ENCODE data around the gene MED26.
"Not testable (repeated sequence)": the region's sequence is repeated elsewhere in the genome, so short reads cannot be mapped to it uniquely, and the experiment has no call there.

MED26 gene, protein sequence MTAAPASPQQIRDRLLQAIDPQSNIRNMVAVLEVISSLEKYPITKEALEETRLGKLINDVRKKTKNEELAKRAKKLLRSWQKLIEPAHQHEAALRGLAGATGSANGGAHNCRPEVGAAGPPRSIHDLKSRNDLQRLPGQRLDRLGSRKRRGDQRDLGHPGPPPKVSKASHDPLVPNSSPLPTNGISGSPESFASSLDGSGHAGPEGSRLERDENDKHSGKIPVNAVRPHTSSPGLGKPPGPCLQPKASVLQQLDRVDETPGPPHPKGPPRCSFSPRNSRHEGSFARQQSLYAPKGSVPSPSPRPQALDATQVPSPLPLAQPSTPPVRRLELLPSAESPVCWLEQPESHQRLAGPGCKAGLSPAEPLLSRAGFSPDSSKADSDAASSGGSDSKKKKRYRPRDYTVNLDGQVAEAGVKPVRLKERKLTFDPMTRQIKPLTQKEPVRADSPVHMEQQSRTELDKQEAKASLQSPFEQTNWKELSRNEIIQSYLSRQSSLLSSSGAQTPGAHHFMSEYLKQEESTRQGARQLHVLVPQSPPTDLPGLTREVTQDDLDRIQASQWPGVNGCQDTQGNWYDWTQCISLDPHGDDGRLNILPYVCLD

GRCh38 chr19:16628183-16628983 is at the start of gene MED26:
TSS of gene MED26 (minus strand) at chr19:16628204. CDS start at chr19:16627943, 261 bp downstream.
- peak; percentile 96 for DNase-seq

GRCh38 chr19:16677055-16677454 is 49.1 kb upstream of the MED26 start:
- DNase-seq: no peak

GRCh38 chr19:16676101-16676798 is 48.2 kb upstream of the MED26 start:
- DNase-seq: no peak

DNA sequence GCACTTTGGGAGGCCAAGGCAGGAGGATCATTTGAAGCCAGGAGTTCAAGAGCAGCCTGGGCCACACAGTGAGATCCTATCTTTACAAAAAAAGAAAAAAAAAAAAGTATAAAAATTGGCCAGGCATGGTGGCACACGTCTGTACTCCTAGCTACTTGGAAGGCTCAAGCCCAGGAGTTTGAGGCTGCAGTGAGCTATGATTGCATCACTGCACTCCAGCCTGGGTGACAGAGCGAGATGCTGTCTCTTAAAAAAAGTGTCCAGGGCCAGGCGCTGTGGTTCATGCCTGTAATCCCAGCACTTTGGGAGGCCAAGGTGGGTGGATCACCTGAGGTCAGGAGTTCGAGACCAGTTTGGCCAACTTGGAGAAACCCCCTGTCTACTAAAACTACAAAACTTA is 45.8 kb upstream of the MED26 start:
- DNase-seq: not testable (repeated sequence)

GRCh38 chr19:16673231-16673630 is 45.2 kb upstream of the MED26 start:
- no peak for DNase-seq

- no peak for DNase-seq
Measured at GRCh38 chr19:16671652-16672274, 43.8 kb upstream of the MED26 start.

DNA sequence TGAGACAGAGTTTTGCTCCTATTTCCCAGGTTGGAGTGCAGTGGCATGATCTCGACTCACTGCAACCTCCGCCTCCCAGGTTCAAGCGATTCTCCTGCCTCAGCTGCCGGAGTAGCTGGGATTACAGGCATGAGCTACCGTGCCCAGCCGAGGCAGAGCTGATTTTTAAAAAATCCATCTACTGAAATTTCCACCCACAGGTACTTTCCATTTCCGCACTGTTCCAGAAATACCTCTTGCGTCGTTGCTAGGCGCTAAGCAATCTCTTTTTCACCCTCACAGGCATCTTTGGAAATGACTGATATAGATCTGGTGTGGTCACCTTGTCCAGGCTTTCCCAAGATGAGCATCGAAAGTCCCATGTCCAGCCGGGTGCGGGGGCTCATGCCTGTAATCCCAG is 42.3 kb upstream of the MED26 start:
- no peak for DNase-seq

DNA sequence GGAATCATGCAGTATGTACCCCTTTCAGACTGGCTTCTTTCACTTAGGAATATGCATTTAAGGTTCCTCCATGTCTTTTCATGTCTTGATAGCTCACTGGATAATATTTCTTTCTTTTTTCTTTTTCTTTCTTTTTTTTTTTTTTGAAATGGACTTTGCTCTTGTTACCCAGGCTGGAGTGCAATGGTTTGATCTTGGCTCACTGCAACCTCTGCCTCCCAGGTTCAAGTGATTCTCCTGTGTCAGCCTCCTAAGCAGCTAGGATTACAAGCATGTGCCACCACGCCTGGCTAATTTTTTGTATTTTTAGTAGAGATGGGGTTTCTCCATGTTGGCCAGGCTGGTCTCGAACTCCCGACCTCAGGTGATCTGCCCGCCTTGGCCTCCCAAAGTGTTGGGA is 40.7 kb upstream of the MED26 start:
- DNase-seq: not testable (repeated sequence)

DNA sequence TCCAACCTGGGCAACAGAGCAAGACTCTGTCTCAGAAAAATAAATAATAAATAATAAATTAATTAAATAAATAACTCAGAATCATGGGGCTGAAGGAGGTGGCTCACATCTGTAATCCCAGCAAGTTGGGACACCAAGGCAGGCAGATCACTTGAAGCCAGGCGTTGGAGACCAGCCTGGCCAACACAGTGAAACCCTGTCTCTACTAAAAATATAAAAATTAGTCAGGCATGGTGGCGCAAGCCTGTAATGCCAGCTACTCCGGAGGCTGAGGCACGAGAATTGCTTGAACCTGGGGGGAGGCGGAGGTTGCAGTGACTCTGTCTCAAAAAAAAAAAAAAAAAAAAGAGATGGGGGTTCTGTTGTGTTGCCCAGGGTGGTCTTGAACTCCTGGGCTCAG is 40.2 kb upstream of the MED26 start:
- DNase-seq: no peak

- DNase-seq: peak in 1 of 2 experiments; percentile 15
Measured at GRCh38 chr19:16661480-16662034, 33.6 kb upstream of the MED26 start.

- peak; percentile 24 to 39 for DNase-seq
Measured at GRCh38 chr19:16660763-16661479, 32.9 kb upstream of the MED26 start, which contains the start of gene TMEM38A. TSS of gene TMEM38A (plus strand) at chr19:16661139. CDS start at chr19:16661218, 79 bp downstream.

GRCh38 chr19:16659832-16660708 is 32.1 kb upstream of the MED26 start, which contains the start of gene SMIM7:
TSS of gene SMIM7 (minus strand) at chr19:16660144. CDS start at chr19:16660110, 34 bp downstream.
- peak; percentile 98 to 99 for DNase-seq

DNA sequence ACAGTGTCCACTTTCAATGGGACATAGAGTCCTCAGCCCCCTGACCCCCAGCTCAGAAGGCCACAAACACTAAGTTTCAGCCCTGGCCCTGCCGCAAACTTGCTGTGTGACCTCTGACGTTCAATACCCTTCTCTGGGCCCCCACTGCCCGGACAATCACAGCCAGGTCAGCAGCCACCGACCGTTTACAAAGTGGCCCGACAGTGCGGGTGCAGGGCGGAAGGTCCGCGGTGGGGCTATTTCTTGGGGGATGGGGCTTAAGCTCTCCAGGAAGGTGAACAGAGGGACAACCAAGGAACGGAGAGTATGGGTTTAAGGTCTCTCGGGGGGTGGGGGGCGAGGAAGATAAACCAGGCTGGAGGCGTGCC is 31.4 kb upstream of the MED26 start:
- no peak for DNase-seq

DNA sequence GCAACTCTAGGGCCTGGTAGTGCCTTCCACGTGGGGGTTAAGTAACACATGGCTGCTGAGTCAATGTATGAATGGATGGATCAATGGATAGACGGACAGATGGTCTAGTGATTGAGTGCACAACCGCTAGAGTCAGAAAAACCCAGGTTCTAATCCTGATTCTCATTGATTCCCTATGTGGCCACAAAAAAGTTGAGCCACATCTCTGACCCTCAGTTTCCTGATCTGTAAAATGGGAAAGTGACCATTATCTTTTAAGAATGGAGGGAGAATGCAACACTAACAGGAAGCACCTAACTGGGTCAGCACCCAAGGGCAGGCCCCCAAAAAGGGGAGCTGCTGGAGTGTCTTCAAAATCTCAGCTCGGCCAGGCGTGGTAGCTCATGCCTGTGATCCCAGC is 29.4 kb upstream of the MED26 start:
- no peak for DNase-seq

DNA sequence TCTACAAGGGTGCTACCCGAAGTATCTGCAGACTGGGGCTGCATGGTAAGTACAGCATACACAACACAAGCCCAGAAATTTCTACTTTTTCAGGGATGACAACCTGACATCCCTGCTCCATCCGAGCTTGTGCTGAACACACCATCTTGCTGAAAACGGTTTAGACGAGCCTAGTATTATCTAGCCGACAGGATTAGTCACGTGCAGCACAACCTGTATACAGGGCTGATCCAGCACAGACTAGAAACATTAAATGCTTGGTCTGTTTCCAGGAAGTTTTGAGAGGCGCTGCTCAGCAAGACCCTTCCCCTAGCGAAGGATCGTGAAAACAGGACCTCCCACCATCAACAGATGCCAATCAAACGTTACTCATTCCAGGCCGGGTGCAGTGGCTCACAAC is 27.7 kb upstream of the MED26 start:
- no peak for DNase-seq

GRCh38 chr19:16654627-16655026 is 26.6 kb upstream of the MED26 start:
- DNase-seq: no peak

- no peak for DNase-seq
Measured at GRCh38 chr19:16654140-16654539, 26.1 kb upstream of the MED26 start.

- DNase-seq: no peak
Measured at GRCh38 chr19:16652854-16653253, 24.9 kb upstream of the MED26 start.

- not testable (repeated sequence) for DNase-seq
Measured at GRCh38 chr19:16651421-16652188, 23.6 kb upstream of the MED26 start.

Measured in activated CD4-positive, alpha-beta T cell treated with anti-CD3 and anti-CD28 coated beads, Interleukin-2, amount 50 U/mL, for 48 hours (primary cell).